AG04450 (cell line): ENCODE measurements around the gene IGFL2. TPM values are rescaled to one million over a fixed set of nuclear protein-coding genes. Genes with fewer than 3 reads are reported as not detected.

Experiments
- CTCF ChIA-PET: fragments of 300-600, 350-600 bp; formaldehyde crosslinking; extraction: SDS; loops from one replicate; lab custom pipeline; 2022; ENCODE audit warnings: antibody characterized with exemption, inconsistent platforms; lab: Charles Lee
- POLR2A ChIA-PET: fragments of 350-600 bp; formaldehyde crosslinking; extraction: SDS; loops from one replicate; lab custom pipeline; 2021; ENCODE audit warnings: antibody characterized with exemption, inconsistent platforms; lab: Yijun Ruan, JAX
- DNase-seq: peaks from one replicate; pipeline ENCODE4 v3.0.0-alpha.2; 2011; ENCODE audit warnings: low read depth, low spot score
- H3K27ac ChIP-seq: one replicate; pipeline ENCODE4 v1.5.1; 2012; ENCODE audit warnings: low read depth, low read length, control low read depth
- H3K27me3 ChIP-seq: one replicate; pipeline ENCODE4 v1.6.0; 2012; ENCODE audit warnings: low read length; ENCODE audit not compliant: control insufficient read depth, insufficient read depth
- H3K4me3 ChIP-seq: 2 replicates; pipeline ENCODE4 v1.5.1; 2011; ENCODE audit warnings: mild to moderate bottlenecking, low read depth, low read length, control low read depth
- H3K9me3 ChIP-seq: 2 replicates; pipeline ENCODE4 v1.5.1; 2012; ENCODE audit warnings: low read length; ENCODE audit not compliant: control insufficient read depth, insufficient read depth
- CTCF ChIP-seq: IDR thresholded peaks from 2 replicates; pipeline ENCODE4 v1.5.1; 2011; ENCODE audit warnings: low read depth, low read length, control low read depth, inconsistent platforms
- polyA plus RNA-seq: library from polyadenylated mRNA; depleted of rRNA; stranded (reverse); fragments of >200 nt; gene quantifications from 2 replicates; pipeline ENCODE4 v1.2.3, GENCODE V29; 2011

Gene IGFL2
- polyA plus RNA-seq, 1 experiment, result not detected

GRCh38 chr19:46202872-46203860 lies 55.1 kb downstream of the IGFL2 start:
- peaks cover 3% of the 10 kb centered on the region; the same call in 1 of the 2 replicates for H3K9me3 ChIP-seq
- peaks cover 24% of the 10 kb centered on the region for H3K27me3 ChIP-seq
- ChIA-PET CTCF (no interaction called here), POLR2A (no interaction called here)
- TF ChIP-seq CTCF, result no peak
- no peak for DNase-seq
- H3K27ac ChIP-seq, result no peak overlapping the region
- H3K4me3 ChIP-seq, result no peak overlapping the region

GRCh38 chr19:46204008-46204407 lies 56.0 kb downstream of the IGFL2 start:
- no peak overlapping the region for H3K4me3 ChIP-seq
- no peak for TF ChIP-seq CTCF
- no peak overlapping the region for H3K27ac ChIP-seq
- H3K9me3 ChIP-seq, result peaks cover 3% of the 10 kb centered on the region; the same call in 1 of the 2 replicates
- peaks cover 28% of the 10 kb centered on the region for H3K27me3 ChIP-seq
- ChIA-PET CTCF (no interaction called here), POLR2A (no interaction called here)
- no peak for DNase-seq

- H3K4me3 ChIP-seq, result no peak overlapping the region
- peaks cover 32% of the 10 kb centered on the region for H3K27me3 ChIP-seq
- peaks cover 3% of the 10 kb centered on the region; the same call in 1 of the 2 replicates for H3K9me3 ChIP-seq
- TF ChIP-seq CTCF, result no peak
- H3K27ac ChIP-seq, result no peak overlapping the region
- ChIA-PET POLR2A (no interaction called here), CTCF (interaction anchor here (1.1 kb wide), 1 partner anchor 60 kb away, joined by 4 read pairs; no protein-coding TSS in a partner anchor)
- no peak for DNase-seq
These were observed 57.3 kb downstream of the IGFL2 start for GRCh38 chr19:46205183-46205984.

GRCh38 chr19:46206176-46206575 lies 58.1 kb downstream of the IGFL2 start:
- Histone ChIP-seq H3K27me3 (peaks cover 28% of the 10 kb centered on the region), H3K4me3 (no peak overlapping the region), H3K9me3 (peaks cover 3% of the 10 kb centered on the region; the same call in 1 of the 2 replicates), H3K27ac (no peak overlapping the region)
- no peak for TF ChIP-seq CTCF
- ChIA-PET CTCF (interaction anchor here (1.1 kb wide), 1 partner anchor 59 kb away, joined by 4 read pairs; no protein-coding TSS in a partner anchor), POLR2A (no interaction called here)
- DNase-seq, result no peak
